K562 (cell line): ENCODE measurements around the gene KBTBD3. TPM values are rescaled to one million over a fixed set of nuclear protein-coding genes. Genes with fewer than 3 reads are reported as not detected.

Experiments used
- JUN ChIP-seq, 2 experiments: sonication (generic) in 1 of 2; formaldehyde crosslinking in 1 of 2; IDR thresholded peaks; 2 replicates each; pipeline versions ENCODE4 v1.6.1 to v1.8.0; 2012 to 2022; ENCODE audit warnings: borderline replicate concordance in 2 of 2, mild to moderate bottlenecking in 2 of 2, improper control_type of control experiment in 1 of 2, low read depth in 1 of 2, low read length in 1 of 2, missing genetic modification reagents in 1 of 2
- NCOA1 ChIP-seq: fragments of 450-650 bp; IDR thresholded peaks from 2 replicates; pipeline ENCODE4 v1.6.1; 2016; ENCODE audit warnings: low read depth
- NCOA4 ChIP-seq: fragments of 450-650 bp; IDR thresholded peaks from 2 replicates; pipeline ENCODE4 v1.6.1; 2018; ENCODE audit warnings: mild to moderate bottlenecking; ENCODE audit not compliant: partially characterized antibody
- NCOR1 ChIP-seq: fragments of 450-650 bp; IDR thresholded peaks from 2 replicates; pipeline ENCODE4 v1.6.1; 2016; ENCODE audit warnings: mild to moderate bottlenecking, moderate library complexity
- NEUROD1 ChIP-seq: fragments of 150-350 bp; IDR thresholded peaks from 2 replicates; pipeline ENCODE4 v1.6.1; 2014; ENCODE audit warnings: borderline replicate concordance, low read length, low read depth; ENCODE audit not compliant: partially characterized antibody
- PHB2 ChIP-seq: fragments of 450-650 bp; IDR thresholded peaks from 2 replicates; pipeline ENCODE4 v1.6.1; 2017; ENCODE audit warnings: low read depth
- SRSF9 ChIP-seq: fragments of 200-400 bp; formaldehyde crosslinking; IDR thresholded peaks from 2 replicates; pipeline ENCODE4 v1.6.1; 2017; ENCODE audit warnings: low read depth, low read length, borderline replicate concordance
- TOE1 ChIP-seq, 2 experiments: fragments of 450-650 bp in 1 of 2; sonication (generic) in 1 of 2; formaldehyde crosslinking in 1 of 2; IDR thresholded peaks; 2 replicates each; pipeline versions ENCODE4 v1.7.1 to v1.8.0; 2016 to 2022; ENCODE audit warnings: borderline replicate concordance in 2 of 2, mild to moderate bottlenecking in 2 of 2, antibody characterized with exemption in 1 of 2, inconsistent platforms in 1 of 2, low read depth in 1 of 2, missing genetic modification reagents in 1 of 2, moderate library complexity in 1 of 2
- ZBTB1 ChIP-seq: sonication (generic); formaldehyde crosslinking; IDR thresholded peaks from 2 replicates; pipeline ENCODE4 v1.8.1; 2023; ENCODE audit warnings: missing genetic modification reagents, low read depth, mild to moderate bottlenecking, borderline replicate concordance
- ZKSCAN1 ChIP-seq: fragments of 150-350 bp; IDR thresholded peaks from 2 replicates; pipeline ENCODE4 v1.6.1; 2016; ENCODE audit warnings: low read depth, low read length
- ZNF263 ChIP-seq: sonication (generic); formaldehyde crosslinking; IDR thresholded peaks from 2 replicates; pipeline ENCODE4 v1.8.0; 2022; ENCODE audit warnings: mild to moderate bottlenecking, missing genetic modification reagents, borderline replicate concordance
- ZNF444 ChIP-seq: fragments of 250-450 bp; sonication (Bioruptor Pico); IDR thresholded peaks from 2 replicates; pipeline ENCODE4 v1.4.0; 2020; ENCODE audit warnings: mild to moderate bottlenecking, moderate library complexity
- polyA plus RNA-seq, 8 experiments: library from polyadenylated mRNA; depleted of rRNA in 4 of 8; stranded (reverse) in 5 of 8; unstranded in 3 of 8; fragments of >200 nt; fragmentation: Nextera tagmentation in 2 of 8; fragmentation: Illumina TruSeq in 1 of 8; extraction: Ambion mirVana in 2 of 8; extraction: Trizol in 1 of 8; gene quantifications; 2 replicates each; pipeline versions ENCODE4 v1.2.1 to v1.2.3, GENCODE V29; 2011 to 2014; ENCODE audit warnings: inconsistent platforms in 1 of 8, missing spikeins in 1 of 8
- total RNA-seq, 7 experiments: library from RNA; depleted of rRNA in 6 of 7; stranded (reverse); fragments of >200 nt in 6 of 7; fragmentation: Illumina TruSeq in 2 of 7; extraction: Trizol in 2 of 7; gene quantifications; 2 replicates each; pipeline versions ENCODE4 v1.2.1 to v1.2.3, GENCODE V29; 2011 to 2021; ENCODE audit warnings: low replicate concordance in 1 of 7
- TF ChIP-seq, protein P1 (sequence below), 3 experiments: fragments of 200-800 bp in 1 of 3; sonication (Bioruptor generic) in 1 of 3; sonication (generic) in 1 of 3; formaldehyde crosslinking in 1 of 3; IDR thresholded peaks; 2 replicates each; pipeline versions ENCODE4 v1.6.1 to v1.8.0; 2016 to 2022; ENCODE audit warnings: mild to moderate bottlenecking in 2 of 3, missing compliant biosample characterization in 2 of 3, missing genetic modification characterization in 2 of 3, missing genetic modification reagents in 1 of 3
- TF ChIP-seq, protein P2 (sequence below): conservative IDR thresholded peaks from 2 replicates; pipeline ENCODE4 v1.6.1; 2011; ENCODE audit warnings: low read depth, mild to moderate bottlenecking, low read length; ENCODE audit not compliant: control insufficient read depth
- TF ChIP-seq, protein P3 (sequence below): IDR thresholded peaks from 3 replicates; pipeline ENCODE4 v1.6.1; 2011; ENCODE audit warnings: borderline replicate concordance, mild to moderate bottlenecking, moderate library complexity; ENCODE audit not compliant: insufficient read length; ENCODE audit errors: extremely low read depth
- TF ChIP-seq, protein P4 (sequence below): fragments of 250-450 bp; sonication (Bioruptor Pico); IDR thresholded peaks from 2 replicates; pipeline ENCODE4 v1.6.1; 2021; ENCODE audit warnings: mild to moderate bottlenecking
- TF ChIP-seq, protein P5 (sequence below): fragments of 450-650 bp; IDR thresholded peaks from 2 replicates; pipeline ENCODE4 v1.6.1; 2016; ENCODE audit warnings: borderline replicate concordance

The KBTBD3 gene
- total and polyA plus RNA-seq, 9 of the 15 experiments (the other 6 are each of a cell fraction or from before 2014, with no cell fraction given) = 4.2 to 31.2 (median 6.4) TPM

DNA sequence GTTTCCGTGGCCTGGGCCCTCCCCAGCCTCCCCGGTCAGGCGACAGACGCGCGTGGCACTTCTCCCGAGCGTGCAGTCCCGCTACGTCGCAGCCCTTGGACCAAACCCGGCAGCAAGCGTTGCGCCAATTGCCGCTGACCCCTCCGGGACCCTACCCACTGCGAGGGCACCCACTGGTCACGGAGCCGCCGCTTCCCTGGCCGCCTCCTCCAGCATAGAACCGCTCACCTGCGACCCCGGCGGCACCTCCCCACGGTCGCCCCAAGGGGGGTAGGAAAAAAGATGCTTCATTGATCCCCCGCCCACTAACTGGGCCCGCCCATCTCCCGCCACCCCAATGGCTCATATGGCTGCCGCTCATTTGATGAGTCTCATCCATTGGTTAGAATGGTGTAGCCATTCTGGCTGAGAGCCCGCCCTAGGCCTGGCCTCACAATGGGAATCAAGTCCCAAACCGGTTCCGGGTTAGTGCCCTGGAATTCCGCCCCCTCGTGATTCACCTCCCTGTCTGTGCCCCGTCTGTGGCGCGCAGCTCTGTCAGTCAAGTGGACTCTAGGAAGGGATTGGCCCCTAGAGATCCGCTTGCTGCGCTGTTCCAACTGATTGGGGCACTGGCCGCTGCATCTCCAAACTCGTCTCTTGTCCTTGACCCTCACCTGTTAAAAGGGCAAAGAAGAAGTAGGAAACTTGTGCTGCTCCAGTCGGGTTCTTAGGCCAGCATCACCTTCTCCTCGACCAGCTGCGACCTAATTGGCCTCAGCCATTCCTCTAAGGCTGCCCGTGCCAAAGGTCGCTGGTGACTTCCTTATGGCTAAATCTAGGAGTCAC is 55.0 kb downstream of the KBTBD3 start, which contains the start of gene MSANTD4 (continued):
- TF ChIP-seq ZNF263 (CRISPR knock-in tag) (no peak; the same call in 1 of the 2 replicates), TOE1 (IDR thresholded peaks at IDR 0.05; ENCODE audit: borderline replicate concordance) (no peak), TOE1 (CRISPR knock-in tag; IDR thresholded peaks at IDR 0.05; ENCODE audit: borderline replicate concordance, low read depth) (no peak), SRSF9 (no peak), NCOA4 (no peak), ZKSCAN1 (no peak), NCOA1 (no peak), ZNF444 (CRISPR knock-in tag) (no peak), PHB2 (no peak), JUN (IDR thresholded peaks at IDR 0.05; ENCODE audit: borderline replicate concordance, low read depth, low read length) (peak; percentile 43; the same call in 1 of the 2 replicates), JUN (CRISPR knock-in tag; IDR thresholded peaks at IDR 0.05; ENCODE audit: borderline replicate concordance) (no peak), NCOR1 (no peak), NEUROD1 (peak; percentile 90), ZBTB1 (CRISPR knock-in tag) (no peak)
- TF ChIP-seq, protein P1, sequence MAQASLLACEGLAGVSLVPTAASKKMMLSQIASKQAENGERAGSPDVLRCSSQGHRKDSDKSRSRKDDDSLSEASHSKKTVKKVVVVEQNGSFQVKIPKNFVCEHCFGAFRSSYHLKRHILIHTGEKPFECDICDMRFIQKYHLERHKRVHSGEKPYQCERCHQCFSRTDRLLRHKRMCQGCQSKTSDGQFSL (CRISPR knock-in tag; IDR thresholded peaks at IDR 0.05) = no peak
- TF ChIP-seq, protein P1 (tag; IDR thresholded peaks at IDR 0.05) = no peak; a peak in 1 of 4 replicates
- TF ChIP-seq, protein P2, sequence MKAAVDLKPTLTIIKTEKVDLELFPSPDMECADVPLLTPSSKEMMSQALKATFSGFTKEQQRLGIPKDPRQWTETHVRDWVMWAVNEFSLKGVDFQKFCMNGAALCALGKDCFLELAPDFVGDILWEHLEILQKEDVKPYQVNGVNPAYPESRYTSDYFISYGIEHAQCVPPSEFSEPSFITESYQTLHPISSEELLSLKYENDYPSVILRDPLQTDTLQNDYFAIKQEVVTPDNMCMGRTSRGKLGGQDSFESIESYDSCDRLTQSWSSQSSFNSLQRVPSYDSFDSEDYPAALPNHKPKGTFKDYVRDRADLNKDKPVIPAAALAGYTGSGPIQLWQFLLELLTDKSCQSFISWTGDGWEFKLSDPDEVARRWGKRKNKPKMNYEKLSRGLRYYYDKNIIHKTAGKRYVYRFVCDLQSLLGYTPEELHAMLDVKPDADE = no peak
- TF ChIP-seq, protein P3, sequence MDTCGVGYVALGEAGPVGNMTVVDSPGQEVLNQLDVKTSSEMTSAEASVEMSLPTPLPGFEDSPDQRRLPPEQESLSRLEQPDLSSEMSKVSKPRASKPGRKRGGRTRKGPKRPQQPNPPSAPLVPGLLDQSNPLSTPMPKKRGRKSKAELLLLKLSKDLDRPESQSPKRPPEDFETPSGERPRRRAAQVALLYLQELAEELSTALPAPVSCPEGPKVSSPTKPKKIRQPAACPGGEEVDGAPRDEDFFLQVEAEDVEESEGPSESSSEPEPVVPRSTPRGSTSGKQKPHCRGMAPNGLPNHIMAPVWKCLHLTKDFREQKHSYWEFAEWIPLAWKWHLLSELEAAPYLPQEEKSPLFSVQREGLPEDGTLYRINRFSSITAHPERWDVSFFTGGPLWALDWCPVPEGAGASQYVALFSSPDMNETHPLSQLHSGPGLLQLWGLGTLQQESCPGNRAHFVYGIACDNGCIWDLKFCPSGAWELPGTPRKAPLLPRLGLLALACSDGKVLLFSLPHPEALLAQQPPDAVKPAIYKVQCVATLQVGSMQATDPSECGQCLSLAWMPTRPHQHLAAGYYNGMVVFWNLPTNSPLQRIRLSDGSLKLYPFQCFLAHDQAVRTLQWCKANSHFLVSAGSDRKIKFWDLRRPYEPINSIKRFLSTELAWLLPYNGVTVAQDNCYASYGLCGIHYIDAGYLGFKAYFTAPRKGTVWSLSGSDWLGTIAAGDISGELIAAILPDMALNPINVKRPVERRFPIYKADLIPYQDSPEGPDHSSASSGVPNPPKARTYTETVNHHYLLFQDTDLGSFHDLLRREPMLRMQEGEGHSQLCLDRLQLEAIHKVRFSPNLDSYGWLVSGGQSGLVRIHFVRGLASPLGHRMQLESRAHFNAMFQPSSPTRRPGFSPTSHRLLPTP = no peak
- TF ChIP-seq, protein P4, sequence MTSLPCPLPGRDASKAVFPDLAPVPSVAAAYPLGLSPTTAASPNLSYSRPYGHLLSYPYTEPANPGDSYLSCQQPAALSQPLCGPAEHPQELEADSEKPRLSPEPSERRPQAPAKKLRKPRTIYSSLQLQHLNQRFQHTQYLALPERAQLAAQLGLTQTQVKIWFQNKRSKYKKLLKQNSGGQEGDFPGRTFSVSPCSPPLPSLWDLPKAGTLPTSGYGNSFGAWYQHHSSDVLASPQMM (CRISPR knock-in tag) = no peak
- TF ChIP-seq, protein P5, sequence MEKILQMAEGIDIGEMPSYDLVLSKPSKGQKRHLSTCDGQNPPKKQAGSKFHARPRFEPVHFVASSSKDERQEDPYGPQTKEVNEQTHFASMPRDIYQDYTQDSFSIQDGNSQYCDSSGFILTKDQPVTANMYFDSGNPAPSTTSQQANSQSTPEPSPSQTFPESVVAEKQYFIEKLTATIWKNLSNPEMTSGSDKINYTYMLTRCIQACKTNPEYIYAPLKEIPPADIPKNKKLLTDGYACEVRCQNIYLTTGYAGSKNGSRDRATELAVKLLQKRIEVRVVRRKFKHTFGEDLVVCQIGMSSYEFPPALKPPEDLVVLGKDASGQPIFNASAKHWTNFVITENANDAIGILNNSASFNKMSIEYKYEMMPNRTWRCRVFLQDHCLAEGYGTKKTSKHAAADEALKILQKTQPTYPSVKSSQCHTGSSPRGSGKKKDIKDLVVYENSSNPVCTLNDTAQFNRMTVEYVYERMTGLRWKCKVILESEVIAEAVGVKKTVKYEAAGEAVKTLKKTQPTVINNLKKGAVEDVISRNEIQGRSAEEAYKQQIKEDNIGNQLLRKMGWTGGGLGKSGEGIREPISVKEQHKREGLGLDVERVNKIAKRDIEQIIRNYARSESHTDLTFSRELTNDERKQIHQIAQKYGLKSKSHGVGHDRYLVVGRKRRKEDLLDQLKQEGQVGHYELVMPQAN = 0 out of 2 replicates have a peak, but pooled peaks have one; percentile 35
